ENCODE results near the gene CALN1. TPM values are rescaled to one million over a fixed set of nuclear protein-coding genes. Genes with fewer than 3 reads are reported as not detected.

CALN1 gene
- total and polyA plus RNA-seq, 2 experiments from 2014 or later, result 0.23 to 0.28 TPM

GRCh38 chr7:71766016-71766415 is 646.1 kb downstream of the CALN1 start:
- H4K20me1 ChIP-seq (ENCODE audit: insufficient read depth, poor library complexity, severe bottlenecking), result no peaks in the 10 kb centered on the region

GRCh38 chr7:71761336-71761735 is 650.8 kb downstream of the CALN1 start:
- TF ChIP-seq EZH2phosphoT487 (IDR thresholded peaks at IDR 0.05; ENCODE audit: low read depth, severe bottlenecking, unreplicated experiment), result no peak
- TF ChIP-seq, protein P1, sequence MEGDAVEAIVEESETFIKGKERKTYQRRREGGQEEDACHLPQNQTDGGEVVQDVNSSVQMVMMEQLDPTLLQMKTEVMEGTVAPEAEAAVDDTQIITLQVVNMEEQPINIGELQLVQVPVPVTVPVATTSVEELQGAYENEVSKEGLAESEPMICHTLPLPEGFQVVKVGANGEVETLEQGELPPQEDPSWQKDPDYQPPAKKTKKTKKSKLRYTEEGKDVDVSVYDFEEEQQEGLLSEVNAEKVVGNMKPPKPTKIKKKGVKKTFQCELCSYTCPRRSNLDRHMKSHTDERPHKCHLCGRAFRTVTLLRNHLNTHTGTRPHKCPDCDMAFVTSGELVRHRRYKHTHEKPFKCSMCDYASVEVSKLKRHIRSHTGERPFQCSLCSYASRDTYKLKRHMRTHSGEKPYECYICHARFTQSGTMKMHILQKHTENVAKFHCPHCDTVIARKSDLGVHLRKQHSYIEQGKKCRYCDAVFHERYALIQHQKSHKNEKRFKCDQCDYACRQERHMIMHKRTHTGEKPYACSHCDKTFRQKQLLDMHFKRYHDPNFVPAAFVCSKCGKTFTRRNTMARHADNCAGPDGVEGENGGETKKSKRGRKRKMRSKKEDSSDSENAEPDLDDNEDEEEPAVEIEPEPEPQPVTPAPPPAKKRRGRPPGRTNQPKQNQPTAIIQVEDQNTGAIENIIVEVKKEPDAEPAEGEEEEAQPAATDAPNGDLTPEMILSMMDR (IDR thresholded peaks at IDR 0.05; ENCODE audit: poor library complexity), result no peak
- no peak for TF ChIP-seq EZH2 (IDR thresholded peaks at IDR 0.05; ENCODE audit: borderline replicate concordance)
- Histone ChIP-seq H3K27me3 (no peaks in the 10 kb centered on the region), H3K4me2 (no peak overlapping the region), H3K9me3 (ENCODE audit: low read depth) (no peaks in the 10 kb centered on the region), H2AFZ (no peak overlapping the region), H3K27ac (no peak overlapping the region), H3K4me3 (no peak overlapping the region), H3K79me2 (no peaks in the 10 kb centered on the region), H4K20me1 (ENCODE audit: insufficient read depth, poor library complexity, severe bottlenecking) (no peaks in the 10 kb centered on the region), H3K36me3 (replicated peaks; ENCODE audit: insufficient read depth, low read depth) (no peaks in the 10 kb centered on the region), H3K4me1 (ENCODE audit: insufficient read depth) (no peaks in the 10 kb centered on the region), H3K9me2 (replicated peaks; ENCODE audit: insufficient read depth) (no peaks in the 10 kb centered on the region)
- DNase-seq (ENCODE audit: low spot score), result no peak

More at GRCh38 chr7:71766016-71766415, 646.1 kb downstream of the CALN1 start:
- Histone ChIP-seq H3K36me3 (replicated peaks; ENCODE audit: insufficient read depth, low read depth) (no peaks in the 10 kb centered on the region), H2AFZ (no peak overlapping the region), H3K79me2 (no peaks in the 10 kb centered on the region), H3K27ac (no peak overlapping the region), H3K27me3 (no peaks in the 10 kb centered on the region), H3K9me2 (replicated peaks; ENCODE audit: insufficient read depth) (no peaks in the 10 kb centered on the region), H3K4me2 (no peak overlapping the region), H3K4me1 (ENCODE audit: insufficient read depth) (no peaks in the 10 kb centered on the region), H3K4me3 (no peak overlapping the region), H3K9me3 (ENCODE audit: low read depth) (no peaks in the 10 kb centered on the region)
- TF ChIP-seq, protein P1 (IDR thresholded peaks at IDR 0.05; ENCODE audit: poor library complexity), result no peak
- TF ChIP-seq EZH2 (IDR thresholded peaks at IDR 0.05; ENCODE audit: borderline replicate concordance) (no peak), EZH2phosphoT487 (IDR thresholded peaks at IDR 0.05; ENCODE audit: low read depth, severe bottlenecking, unreplicated experiment) (no peak)
- no peak for DNase-seq (ENCODE audit: low spot score)

- Histone ChIP-seq H3K4me2 (no peak overlapping the region), H3K4me1 (ENCODE audit: insufficient read depth) (no peaks in the 10 kb centered on the region), H3K27me3 (peaks cover 24% of the 10 kb centered on the region), H3K79me2 (no peaks in the 10 kb centered on the region), H4K20me1 (ENCODE audit: insufficient read depth, poor library complexity, severe bottlenecking) (no peaks in the 10 kb centered on the region), H2AFZ (no peak overlapping the region), H3K36me3 (replicated peaks; ENCODE audit: insufficient read depth, low read depth) (no peaks in the 10 kb centered on the region), H3K9me3 (ENCODE audit: low read depth) (no peaks in the 10 kb centered on the region), H3K27ac (no peak overlapping the region), H3K4me3 (no peak overlapping the region), H3K9me2 (replicated peaks; ENCODE audit: insufficient read depth) (no peaks in the 10 kb centered on the region)
- no peak for DNase-seq (ENCODE audit: low spot score)
- WGBS (ENCODE audit: low lambda C conversion rate, missing lambda C conversion rate), result 89% methylated on average over 4 of the region's 4 CpGs
- no peak for TF ChIP-seq EZH2 (IDR thresholded peaks at IDR 0.05; ENCODE audit: borderline replicate concordance)
- no peak for TF ChIP-seq EZH2phosphoT487 (IDR thresholded peaks at IDR 0.05; ENCODE audit: low read depth, severe bottlenecking, unreplicated experiment)
- TF ChIP-seq, protein P1 (IDR thresholded peaks at IDR 0.05; ENCODE audit: poor library complexity), result no peak
These were observed 657.3 kb downstream of the CALN1 start for GRCh38 chr7:71754828-71755227.
